Right cardiac atrium (tissue), 5 donors: ENCODE measurements around the gene MKI67. TPM values are rescaled to one million over a fixed set of nuclear protein-coding genes. Genes with fewer than 3 reads are reported as not detected.

Experiments used
- ATAC-seq, 2 donors: fragments of 200-7000 bp; cut with Tn5 transposase; one replicate each; pipeline versions ENCODE4 v1.8.0 to v1.9.1; 2020; ENCODE audit warnings: moderate library complexity in 2 of 2, mild to moderate bottlenecking in 1 of 2
- DNase-seq, 3 donors: peaks; one replicate each; pipeline ENCODE4 v3.0.0-alpha.2; 2020
- H3K27ac ChIP-seq: one replicate; pipeline ENCODE4 v1.5.1; 2013; ENCODE audit warnings: mild to moderate bottlenecking, low read length, control low read depth, moderate library complexity
- H3K27me3 ChIP-seq: one replicate; pipeline ENCODE4 v1.6.1; 2013; ENCODE audit not compliant: control insufficient read depth, insufficient read depth
- H3K4me1 ChIP-seq: one replicate; pipeline ENCODE4 v1.6.1; 2013; ENCODE audit warnings: low read length; ENCODE audit not compliant: control insufficient read depth, insufficient read depth
- H3K4me3 ChIP-seq: one replicate; pipeline ENCODE4 v1.5.1; 2013; ENCODE audit warnings: low read length, control low read depth
- H3K9me3 ChIP-seq: one replicate; pipeline ENCODE4 v1.6.1; 2013; ENCODE audit warnings: low read length; ENCODE audit not compliant: control insufficient read depth
- WGBS: extraction: QIAGEN DNeasy Blood & Tissue Kit; methylation state at CpG from one replicate; pipeline ENCODE4 v1.1.7; 2013; 5-methylcytosine and 5-hydroxymethylcytosine counted together
- intact Hi-C, 4 donors: fragments of 100-400 bp; cut with DNase I; formaldehyde crosslinking; loops; one replicate each; pipeline versions ENCODE4 v1.11.0 to v1.14.0; 2022 to 2023
- polyA plus RNA-seq: library from polyadenylated mRNA; stranded (reverse); fragments of 200-250 nt; gene quantifications from one replicate; pipeline ENCODE4 v1.2.3, GENCODE V29; 2013
- total RNA-seq, 4 donors: library from RNA; stranded (reverse); fragmentation: NEBNext Ultra II Directional; extraction: Animal tissue kit (Norgen Biotek cat#: 25700); gene quantifications; one replicate each; pipeline ENCODE4 v1.2.1, GENCODE V29; 2021
- donor health status: healthy with polysubstance abuse.
- donor health status: DM: no; HTN: yes; CAD: no.
- donor health status: DM: no; HTN: no; CAD: no.
- donor health status: DM: no; HTN: yes; CAD: no; lungs with severe emphysema.
- donor health status: DM: yes; HTN: yes; CAD: no.

Gene MKI67
- total and polyA plus RNA-seq, 5 donors, result 0.05 to 4.9 (median 0.45) TPM

- intact Hi-C loops, result no loop called here
- no peak overlapping the region for H3K4me3 ChIP-seq
- H3K9me3 ChIP-seq, result no peaks in the 10 kb centered on the region
- ATAC-seq (no peak), DNase-seq (no peak)
- H3K4me1 ChIP-seq, result no peaks in the 10 kb centered on the region
- H3K27ac ChIP-seq, result no peak overlapping the region
- WGBS, result 81% methylated on average over 5 of the region's 5 CpGs
- H3K27me3 ChIP-seq, result no peaks in the 10 kb centered on the region
These were observed 37.5 kb upstream of the MKI67 start for GRCh38 chr10:128163701-128164100.

DNA sequence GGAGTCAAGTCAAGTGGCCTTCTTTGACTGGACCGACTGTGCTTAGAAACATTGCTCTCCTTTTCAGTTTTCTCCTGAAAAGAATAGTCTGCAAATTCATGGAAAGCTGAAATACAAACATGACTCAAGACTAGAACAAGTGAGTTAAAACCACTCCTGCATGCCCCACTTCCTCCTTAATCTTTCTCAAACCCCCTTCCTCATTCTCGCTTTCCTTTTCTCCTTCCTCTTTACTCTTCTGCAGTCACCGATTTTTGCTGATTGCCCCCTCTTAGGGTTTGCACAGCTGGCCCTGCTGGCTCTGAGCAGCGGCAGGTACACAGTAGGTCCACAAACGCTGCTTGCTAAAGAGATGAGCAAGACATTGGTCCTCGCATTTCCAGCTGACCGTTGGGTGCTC is 34.8 kb upstream of the MKI67 start:
- DNase-seq (no peak), ATAC-seq (no peak)
- intact Hi-C loops, result no loop called here
- WGBS, result 86% methylated on average over 7 of the region's 7 CpGs
- H3K4me3 ChIP-seq, result no peak overlapping the region
- H3K27me3 ChIP-seq, result no peaks in the 10 kb centered on the region
- no peaks in the 10 kb centered on the region for H3K9me3 ChIP-seq
- no peaks in the 10 kb centered on the region for H3K4me1 ChIP-seq
- no peak overlapping the region for H3K27ac ChIP-seq

GRCh38 chr10:128160297-128160711 is 34.1 kb upstream of the MKI67 start:
- no peaks in the 10 kb centered on the region for H3K27me3 ChIP-seq
- no peaks in the 10 kb centered on the region for H3K4me1 ChIP-seq
- intact Hi-C loops, result no loop called here
- no peak overlapping the region for H3K4me3 ChIP-seq
- H3K9me3 ChIP-seq, result no peaks in the 10 kb centered on the region
- no peak for ATAC-seq
- WGBS, result 49% methylated on average over 6 of the region's 6 CpGs
- DNase-seq, result no peak
- no peak overlapping the region for H3K27ac ChIP-seq

GRCh38 chr10:128158021-128158795 is 32.0 kb upstream of the MKI67 start:
- no peak for DNase-seq
- no peak overlapping the region for H3K27ac ChIP-seq
- WGBS, result 89% methylated on average over 9 of the region's 9 CpGs
- H3K4me1 ChIP-seq, result no peaks in the 10 kb centered on the region
- H3K4me3 ChIP-seq, result no peak overlapping the region
- intact Hi-C loops, result no loop called here
- H3K9me3 ChIP-seq, result no peaks in the 10 kb centered on the region
- no peak for ATAC-seq
- no peaks in the 10 kb centered on the region for H3K27me3 ChIP-seq

DNA sequence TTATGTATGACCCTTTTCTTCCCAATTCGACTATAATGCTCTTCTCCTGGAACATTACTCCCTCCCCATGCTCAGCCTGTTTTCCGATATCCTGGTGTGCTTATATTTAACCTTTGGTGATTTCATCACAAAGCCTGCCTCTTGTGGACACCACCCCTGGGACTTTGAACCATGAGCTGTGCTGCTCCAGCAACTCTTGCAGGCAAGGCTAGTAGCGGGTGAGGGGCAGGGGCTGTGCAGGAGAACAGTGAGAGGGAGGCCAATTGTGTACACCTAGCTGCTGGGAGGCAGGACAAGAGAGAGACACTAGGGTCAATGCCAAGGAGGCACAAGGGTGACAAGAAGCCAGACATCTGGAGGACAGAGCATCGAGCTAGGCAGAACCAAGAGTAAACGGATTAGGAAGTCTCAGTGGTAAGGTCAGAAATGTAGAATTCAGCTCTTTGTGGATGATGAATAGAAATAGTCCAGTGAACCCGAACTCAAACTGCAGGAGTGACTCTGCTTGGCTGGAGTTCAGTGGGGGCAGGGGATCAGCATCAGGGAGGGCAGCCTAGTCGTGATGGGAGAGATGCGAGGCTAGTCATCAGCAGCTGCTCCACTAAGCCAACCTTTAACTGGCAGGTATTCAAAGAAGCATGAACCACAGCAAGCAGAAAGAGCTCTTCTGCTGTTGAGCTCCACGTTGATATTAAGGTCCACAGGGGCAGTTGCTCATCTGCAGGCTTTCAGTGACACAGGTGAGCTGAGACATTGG is 31.0 kb upstream of the MKI67 start:
- ATAC-seq (no peak), DNase-seq (no peak)
- 74% methylated on average over 9 of the region's 9 CpGs for WGBS
- Histone ChIP-seq H3K9me3 (no peaks in the 10 kb centered on the region), H3K4me3 (no peak overlapping the region), H3K27ac (no peak overlapping the region), H3K4me1 (no peaks in the 10 kb centered on the region), H3K27me3 (no peaks in the 10 kb centered on the region)
- intact Hi-C loops, result no loop called here

DNA sequence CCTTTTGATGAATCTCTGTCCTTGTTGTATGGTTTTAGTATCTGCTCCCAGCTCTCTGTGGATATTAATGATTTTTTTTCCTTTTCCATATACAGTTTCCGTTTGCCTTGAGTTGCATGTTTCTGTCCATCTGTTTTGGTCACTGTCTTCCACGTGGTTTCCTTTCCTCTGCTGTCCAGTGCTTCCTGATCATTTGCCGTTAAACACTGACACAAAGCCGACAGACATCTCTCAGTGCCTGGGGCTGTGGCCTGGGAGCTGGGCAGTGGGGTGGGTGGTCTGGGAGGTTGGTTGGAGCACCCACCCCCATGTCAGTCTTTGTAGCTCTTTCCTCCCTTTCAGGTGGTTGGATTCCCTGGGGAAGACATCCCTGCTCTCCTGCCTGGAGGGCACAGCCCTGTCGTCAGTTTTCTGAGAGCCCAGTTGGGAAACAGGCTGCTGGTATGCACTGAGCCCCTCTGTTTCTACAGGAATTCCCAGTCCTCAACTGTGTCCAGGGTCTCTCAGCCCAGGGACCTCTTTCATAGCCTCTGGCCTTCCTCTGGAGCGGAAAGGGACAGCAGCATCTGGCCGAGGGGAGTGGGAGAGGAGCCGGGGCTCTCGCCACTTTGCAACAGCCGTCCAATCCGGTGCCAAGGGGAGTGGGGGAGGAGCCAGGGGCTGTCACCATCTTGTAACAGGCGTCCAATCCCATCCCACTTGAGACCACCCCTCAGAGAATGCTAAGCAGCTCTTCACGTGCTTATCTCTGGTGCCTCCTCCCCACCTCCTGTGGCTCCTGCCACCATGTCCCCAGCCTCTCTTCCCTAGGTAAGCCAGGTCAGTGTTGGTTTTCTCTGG is 26.7 kb upstream of the MKI67 start:
- DNase-seq (no peak), ATAC-seq (no peak)
- 45% methylated on average over 13 of the region's 13 CpGs for WGBS
- Histone ChIP-seq H3K4me1 (no peaks in the 10 kb centered on the region), H3K9me3 (no peaks in the 10 kb centered on the region), H3K27me3 (no peaks in the 10 kb centered on the region), H3K4me3 (no peak overlapping the region), H3K27ac (no peak overlapping the region)
- intact Hi-C loops, result no loop called here

GRCh38 chr10:128151031-128151430 is 24.8 kb upstream of the MKI67 start:
- H3K27ac ChIP-seq, result no peak overlapping the region
- H3K9me3 ChIP-seq, result no peaks in the 10 kb centered on the region
- DNase-seq (no peak), ATAC-seq (no peak)
- H3K4me3 ChIP-seq, result no peak overlapping the region
- H3K4me1 ChIP-seq, result no peaks in the 10 kb centered on the region
- WGBS, result 89% methylated on average over 8 of the region's 8 CpGs
- H3K27me3 ChIP-seq, result no peaks in the 10 kb centered on the region
- intact Hi-C loops, result no loop called here

- Histone ChIP-seq H3K4me3 (no peak overlapping the region), H3K27ac (no peak overlapping the region), H3K27me3 (no peaks in the 10 kb centered on the region), H3K9me3 (no peaks in the 10 kb centered on the region), H3K4me1 (no peaks in the 10 kb centered on the region)
- intact Hi-C loops, result no loop called here
- 57% methylated on average over 20 of the region's 20 CpGs for WGBS
- peak in 1 of 2 donors; percentile 23 for ATAC-seq
- no peak for DNase-seq
These were observed 24.3 kb upstream of the MKI67 start for GRCh38 chr10:128150561-128150960.

DNA sequence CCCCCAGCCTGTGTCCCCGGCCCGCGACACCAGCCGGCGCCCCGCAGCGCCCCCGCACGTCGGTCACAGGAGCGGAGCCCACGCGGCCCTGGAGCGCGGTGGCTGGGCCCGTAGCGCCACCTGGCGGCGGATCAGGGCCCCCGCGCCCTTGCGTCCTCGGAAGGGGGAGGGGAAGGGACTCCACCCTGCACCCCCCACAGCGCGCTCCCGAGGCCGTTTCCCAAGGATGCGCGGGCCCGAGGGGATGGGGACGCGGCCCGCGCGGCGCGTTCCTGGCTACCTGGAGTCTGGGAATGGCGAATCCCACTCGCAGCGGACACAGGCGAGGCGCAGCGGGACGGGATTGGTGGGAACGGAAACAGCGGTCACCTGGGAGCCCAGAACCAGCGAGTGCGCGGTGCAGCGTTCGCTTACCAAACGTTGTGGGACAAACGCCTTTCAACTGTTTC is 23.8 kb upstream of the MKI67 start:
- H3K4me3 ChIP-seq, result peak overlapping the region; percentile 12
- no peaks in the 10 kb centered on the region for H3K4me1 ChIP-seq
- H3K9me3 ChIP-seq, result no peaks in the 10 kb centered on the region
- DNase-seq, result peak; percentile 39 to 82 (median 73)
- ATAC-seq, result peak; percentile 94 to 95
- H3K27ac ChIP-seq, result no peak overlapping the region
- 1% methylated on average over 53 of the region's 53 CpGs for WGBS
- intact Hi-C loops, result no loop called here
- H3K27me3 ChIP-seq, result no peaks in the 10 kb centered on the region

GRCh38 chr10:128149267-128150014 is 23.2 kb upstream of the MKI67 start:
- peak overlapping the region; percentile 12 for H3K4me3 ChIP-seq
- H3K4me1 ChIP-seq, result no peaks in the 10 kb centered on the region
- intact Hi-C loops, result loop anchor here in 1 of 4 donors (10.0 kb wide), 1 partner anchor 75 kb away; no protein-coding TSS in a partner anchor
- no peak overlapping the region for H3K27ac ChIP-seq
- 32% methylated on average over 61 of the region's 61 CpGs for WGBS
- H3K27me3 ChIP-seq, result no peaks in the 10 kb centered on the region
- H3K9me3 ChIP-seq, result no peaks in the 10 kb centered on the region
- ATAC-seq (no peak), DNase-seq (peak in 1 of 3 donors; percentile 43)
